GM12891 (cell line): ENCODE data around the gene RAB6B.

Source experiments
- PAX5 ChIP-seq: IDR thresholded peaks from 2 replicates; pipeline ENCODE4 v1.6.1; 2011; ENCODE audit warnings: low read length, moderate library complexity, mild to moderate bottlenecking; ENCODE audit not compliant: insufficient read depth, severe bottlenecking
- POLR2A ChIP-seq: IDR thresholded peaks from 2 replicates; pipeline ENCODE4 v1.6.1; 2011; ENCODE audit warnings: low read depth, low read length, control low read depth
- POLR2AphosphoS5 ChIP-seq: IDR thresholded peaks from 2 replicates; pipeline ENCODE4 v1.6.1; 2011; ENCODE audit warnings: low read depth, low read length, control low read depth
- SPI1 ChIP-seq: IDR thresholded peaks from 2 replicates; pipeline ENCODE4 v1.6.1; 2011; ENCODE audit warnings: low read depth, low read length, control low read depth
- TAF1 ChIP-seq: IDR thresholded peaks from 2 replicates; pipeline ENCODE4 v1.6.1; 2011; ENCODE audit warnings: low read depth, low read length, control low read depth

DNA sequence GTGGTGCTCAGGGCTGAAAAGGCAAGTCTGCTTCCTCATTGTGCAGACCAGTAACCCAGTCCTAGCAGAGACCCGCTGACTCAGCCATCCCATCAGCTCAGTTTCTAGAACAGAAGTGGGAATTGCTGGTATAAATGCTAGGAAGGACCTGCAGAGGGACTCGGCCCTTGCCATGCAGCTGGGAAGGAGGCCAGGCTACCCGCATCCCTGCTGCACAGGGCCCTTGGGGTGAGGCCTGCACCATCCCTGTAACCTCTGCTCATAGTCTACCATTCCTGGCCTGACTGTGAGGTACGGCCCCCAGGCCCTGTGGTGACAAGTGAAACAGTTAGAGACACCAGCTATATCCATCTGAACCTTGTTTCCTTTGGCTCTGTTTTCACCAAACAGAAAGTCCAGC, 23.5 kb downstream of the RAB6B start:
- no peak for TF ChIP-seq POLR2AphosphoS5
- no peak for TF ChIP-seq POLR2A
- no peak for TF ChIP-seq SPI1
- TF ChIP-seq TAF1, result no peak
- TF ChIP-seq PAX5, result no peak
